ENCODE measurements around the gene ICAM1.

GRCh38 chr19:10279737-10280442 lies 9.0 kb downstream of the ICAM1 start:
- TF ChIP-seq, protein P1, sequence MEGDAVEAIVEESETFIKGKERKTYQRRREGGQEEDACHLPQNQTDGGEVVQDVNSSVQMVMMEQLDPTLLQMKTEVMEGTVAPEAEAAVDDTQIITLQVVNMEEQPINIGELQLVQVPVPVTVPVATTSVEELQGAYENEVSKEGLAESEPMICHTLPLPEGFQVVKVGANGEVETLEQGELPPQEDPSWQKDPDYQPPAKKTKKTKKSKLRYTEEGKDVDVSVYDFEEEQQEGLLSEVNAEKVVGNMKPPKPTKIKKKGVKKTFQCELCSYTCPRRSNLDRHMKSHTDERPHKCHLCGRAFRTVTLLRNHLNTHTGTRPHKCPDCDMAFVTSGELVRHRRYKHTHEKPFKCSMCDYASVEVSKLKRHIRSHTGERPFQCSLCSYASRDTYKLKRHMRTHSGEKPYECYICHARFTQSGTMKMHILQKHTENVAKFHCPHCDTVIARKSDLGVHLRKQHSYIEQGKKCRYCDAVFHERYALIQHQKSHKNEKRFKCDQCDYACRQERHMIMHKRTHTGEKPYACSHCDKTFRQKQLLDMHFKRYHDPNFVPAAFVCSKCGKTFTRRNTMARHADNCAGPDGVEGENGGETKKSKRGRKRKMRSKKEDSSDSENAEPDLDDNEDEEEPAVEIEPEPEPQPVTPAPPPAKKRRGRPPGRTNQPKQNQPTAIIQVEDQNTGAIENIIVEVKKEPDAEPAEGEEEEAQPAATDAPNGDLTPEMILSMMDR (IDR thresholded peaks at IDR 0.05 in 4 of 5, conservative IDR thresholded peaks at IDR 0.05 in 1 of 5): no peak
- TF ChIP-seq POLR2A (IDR thresholded peaks at IDR 0.05): no peak
